GM12878 (cell line): ENCODE measurements around the gene FRAS1.

Source experiments
- JUND ChIP-seq: IDR thresholded peaks from 2 replicates; pipeline ENCODE4 v1.6.1; 2012; ENCODE audit warnings: low read depth, mild to moderate bottlenecking, low read length, improper control_type of control experiment, moderate library complexity
- NRF1 ChIP-seq: conservative IDR thresholded peaks from 2 replicates; pipeline ENCODE4 v1.6.1; 2011; ENCODE audit warnings: mild to moderate bottlenecking, low read depth, low read length, improper control_type of control experiment
- TAF1 ChIP-seq: IDR thresholded peaks from 2 replicates; pipeline ENCODE4 v1.6.1; 2011; ENCODE audit warnings: mild to moderate bottlenecking, low read depth, low read length, borderline replicate concordance
- ZSCAN29 ChIP-seq: fragments of 450-650 bp; IDR thresholded peaks from 2 replicates; pipeline ENCODE4 v1.6.1; 2017; ENCODE audit warnings: mild to moderate bottlenecking, moderate library complexity
- TF ChIP-seq, protein P1 (sequence below): fragments of 450-650 bp; IDR thresholded peaks from 2 replicates; pipeline ENCODE4 v1.6.1; 2017; ENCODE audit warnings: mild to moderate bottlenecking, low read depth, inconsistent platforms; ENCODE audit not compliant: poor library complexity, severe bottlenecking
- TF ChIP-seq, protein P2 (sequence below): fragments of 450-650 bp; formaldehyde crosslinking; IDR thresholded peaks from 2 replicates; pipeline ENCODE4 v1.4.0; 2020; ENCODE audit warnings: mild to moderate bottlenecking, moderate library complexity

DNA sequence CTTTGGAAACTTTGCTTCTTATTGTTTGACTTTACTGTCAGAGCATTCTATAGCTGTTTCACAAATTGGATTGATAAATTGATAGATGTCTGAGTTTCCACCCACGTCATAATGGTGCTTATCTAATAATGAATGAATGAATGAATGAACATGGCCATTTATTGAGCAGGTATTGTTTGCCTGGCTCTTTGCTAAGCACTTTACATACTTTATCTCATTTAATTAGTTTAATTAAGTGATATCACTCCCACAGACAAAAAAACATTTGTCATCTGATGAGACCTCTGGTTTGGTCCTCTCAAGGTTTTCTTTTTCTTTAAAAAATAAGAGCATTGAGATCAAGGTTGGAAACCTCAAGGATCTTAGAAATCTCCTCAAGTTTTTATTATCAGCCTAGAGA, 2.8 kb downstream of the FRAS1 start:
- no peak for TF ChIP-seq ZSCAN29
- TF ChIP-seq, protein P1, sequence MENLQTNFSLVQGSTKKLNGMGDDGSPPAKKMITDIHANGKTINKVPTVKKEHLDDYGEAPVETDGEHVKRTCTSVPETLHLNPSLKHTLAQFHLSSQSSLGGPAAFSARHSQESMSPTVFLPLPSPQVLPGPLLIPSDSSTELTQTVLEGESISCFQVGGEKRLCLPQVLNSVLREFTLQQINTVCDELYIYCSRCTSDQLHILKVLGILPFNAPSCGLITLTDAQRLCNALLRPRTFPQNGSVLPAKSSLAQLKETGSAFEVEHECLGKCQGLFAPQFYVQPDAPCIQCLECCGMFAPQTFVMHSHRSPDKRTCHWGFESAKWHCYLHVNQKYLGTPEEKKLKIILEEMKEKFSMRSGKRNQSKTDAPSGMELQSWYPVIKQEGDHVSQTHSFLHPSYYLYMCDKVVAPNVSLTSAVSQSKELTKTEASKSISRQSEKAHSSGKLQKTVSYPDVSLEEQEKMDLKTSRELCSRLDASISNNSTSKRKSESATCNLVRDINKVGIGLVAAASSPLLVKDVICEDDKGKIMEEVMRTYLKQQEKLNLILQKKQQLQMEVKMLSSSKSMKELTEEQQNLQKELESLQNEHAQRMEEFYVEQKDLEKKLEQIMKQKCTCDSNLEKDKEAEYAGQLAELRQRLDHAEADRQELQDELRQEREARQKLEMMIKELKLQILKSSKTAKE: no peak
- TF ChIP-seq NRF1: no peak
- TF ChIP-seq TAF1: no peak
- TF ChIP-seq, protein P2, sequence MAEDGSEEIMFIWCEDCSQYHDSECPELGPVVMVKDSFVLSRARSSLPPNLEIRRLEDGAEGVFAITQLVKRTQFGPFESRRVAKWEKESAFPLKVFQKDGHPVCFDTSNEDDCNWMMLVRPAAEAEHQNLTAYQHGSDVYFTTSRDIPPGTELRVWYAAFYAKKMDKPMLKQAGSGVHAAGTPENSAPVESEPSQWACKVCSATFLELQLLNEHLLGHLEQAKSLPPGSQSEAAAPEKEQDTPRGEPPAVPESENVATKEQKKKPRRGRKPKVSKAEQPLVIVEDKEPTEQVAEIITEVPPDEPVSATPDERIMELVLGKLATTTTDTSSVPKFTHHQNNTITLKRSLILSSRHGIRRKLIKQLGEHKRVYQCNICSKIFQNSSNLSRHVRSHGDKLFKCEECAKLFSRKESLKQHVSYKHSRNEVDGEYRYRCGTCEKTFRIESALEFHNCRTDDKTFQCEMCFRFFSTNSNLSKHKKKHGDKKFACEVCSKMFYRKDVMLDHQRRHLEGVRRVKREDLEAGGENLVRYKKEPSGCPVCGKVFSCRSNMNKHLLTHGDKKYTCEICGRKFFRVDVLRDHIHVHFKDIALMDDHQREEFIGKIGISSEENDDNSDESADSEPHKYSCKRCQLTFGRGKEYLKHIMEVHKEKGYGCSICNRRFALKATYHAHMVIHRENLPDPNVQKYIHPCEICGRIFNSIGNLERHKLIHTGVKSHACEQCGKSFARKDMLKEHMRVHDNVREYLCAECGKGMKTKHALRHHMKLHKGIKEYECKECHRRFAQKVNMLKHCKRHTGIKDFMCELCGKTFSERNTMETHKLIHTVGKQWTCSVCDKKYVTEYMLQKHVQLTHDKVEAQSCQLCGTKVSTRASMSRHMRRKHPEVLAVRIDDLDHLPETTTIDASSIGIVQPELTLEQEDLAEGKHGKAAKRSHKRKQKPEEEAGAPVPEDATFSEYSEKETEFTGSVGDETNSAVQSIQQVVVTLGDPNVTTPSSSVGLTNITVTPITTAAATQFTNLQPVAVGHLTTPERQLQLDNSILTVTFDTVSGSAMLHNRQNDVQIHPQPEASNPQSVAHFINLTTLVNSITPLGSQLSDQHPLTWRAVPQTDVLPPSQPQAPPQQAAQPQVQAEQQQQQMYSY (CRISPR knock-in tag): no peak
- TF ChIP-seq JUND: no peak
